ENCODE results near the gene MYORG.

Gene MYORG

DNA sequence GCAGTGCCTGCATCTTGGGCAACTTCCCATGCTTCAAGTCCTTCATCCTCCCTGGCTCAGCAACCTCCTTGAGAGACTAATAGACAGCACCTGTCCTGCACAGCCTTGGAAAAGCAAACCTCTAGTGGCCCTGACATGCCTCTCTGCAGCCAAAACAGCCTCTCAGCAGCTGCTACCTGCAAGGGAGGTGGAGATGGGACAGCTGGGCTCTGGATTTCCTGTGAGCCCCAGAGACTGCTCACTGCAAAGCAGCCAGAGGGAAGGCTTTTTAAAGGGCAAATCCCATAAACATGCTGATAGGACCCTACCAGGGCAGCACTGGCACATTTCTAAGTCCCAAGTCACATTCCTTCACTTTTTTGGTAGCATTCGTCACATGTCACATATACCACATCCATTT lies 31.5 kb upstream of the MYORG start:
- no peak overlapping the region for H3K4me3 ChIP-seq (replicated peaks in 1 of 2; ENCODE audit: low read depth in 2 of 2, low read length in 2 of 2)
- TF ChIP-seq, protein P1, sequence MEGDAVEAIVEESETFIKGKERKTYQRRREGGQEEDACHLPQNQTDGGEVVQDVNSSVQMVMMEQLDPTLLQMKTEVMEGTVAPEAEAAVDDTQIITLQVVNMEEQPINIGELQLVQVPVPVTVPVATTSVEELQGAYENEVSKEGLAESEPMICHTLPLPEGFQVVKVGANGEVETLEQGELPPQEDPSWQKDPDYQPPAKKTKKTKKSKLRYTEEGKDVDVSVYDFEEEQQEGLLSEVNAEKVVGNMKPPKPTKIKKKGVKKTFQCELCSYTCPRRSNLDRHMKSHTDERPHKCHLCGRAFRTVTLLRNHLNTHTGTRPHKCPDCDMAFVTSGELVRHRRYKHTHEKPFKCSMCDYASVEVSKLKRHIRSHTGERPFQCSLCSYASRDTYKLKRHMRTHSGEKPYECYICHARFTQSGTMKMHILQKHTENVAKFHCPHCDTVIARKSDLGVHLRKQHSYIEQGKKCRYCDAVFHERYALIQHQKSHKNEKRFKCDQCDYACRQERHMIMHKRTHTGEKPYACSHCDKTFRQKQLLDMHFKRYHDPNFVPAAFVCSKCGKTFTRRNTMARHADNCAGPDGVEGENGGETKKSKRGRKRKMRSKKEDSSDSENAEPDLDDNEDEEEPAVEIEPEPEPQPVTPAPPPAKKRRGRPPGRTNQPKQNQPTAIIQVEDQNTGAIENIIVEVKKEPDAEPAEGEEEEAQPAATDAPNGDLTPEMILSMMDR (IDR thresholded peaks at IDR 0.05; ENCODE audit: low read depth, low read length), result no peak
- DNase-seq (ENCODE audit: low read depth in 2 of 2), result no peak

DNA sequence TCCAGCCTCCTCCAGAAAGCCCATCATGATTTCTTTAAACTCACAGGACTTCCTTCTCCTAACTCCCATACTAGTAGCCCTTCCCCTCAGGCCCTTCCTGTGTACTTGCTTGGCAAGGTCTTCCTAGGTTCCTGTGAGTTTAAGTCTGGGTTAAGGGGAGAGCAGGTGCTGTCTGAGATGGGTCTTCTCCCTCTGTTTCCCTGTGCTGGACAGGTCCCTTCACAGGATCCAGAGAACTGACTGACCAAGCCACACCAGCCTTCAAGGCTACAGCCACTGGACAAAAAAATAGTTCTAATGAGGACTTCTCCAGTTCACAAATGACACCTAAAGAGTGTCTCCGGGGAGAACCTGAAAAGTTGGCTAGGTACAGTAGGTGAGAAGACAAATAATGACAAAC lies 29.5 kb upstream of the MYORG start:
- DNase-seq (ENCODE audit: low read depth in 2 of 2), result no peak
- TF ChIP-seq, protein P1 (IDR thresholded peaks at IDR 0.05; ENCODE audit: low read depth, low read length), result no peak
- H3K4me3 ChIP-seq (replicated peaks in 1 of 2; ENCODE audit: low read depth in 2 of 2, low read length in 2 of 2), result no peak overlapping the region

DNA sequence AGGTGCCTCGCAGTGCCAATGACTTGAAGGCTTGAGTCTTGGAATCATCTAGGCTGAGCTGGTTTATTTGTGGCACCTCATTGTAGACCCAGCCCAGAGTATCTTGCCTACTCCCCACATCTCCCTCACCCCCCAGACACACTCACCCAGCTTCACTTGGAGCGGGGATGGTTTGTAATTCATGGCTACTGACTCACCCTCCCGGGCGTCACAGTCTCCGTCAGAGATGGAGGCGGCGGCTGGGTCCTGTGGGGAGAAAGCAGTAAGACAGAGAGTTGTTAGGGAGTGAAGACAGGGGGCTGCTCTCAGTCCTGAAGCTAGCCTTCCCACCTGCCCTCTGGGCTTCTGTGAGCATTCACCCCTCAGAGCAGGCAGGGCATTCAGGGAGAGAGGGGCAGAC lies 29.0 kb upstream of the MYORG start:
- DNase-seq (ENCODE audit: low read depth in 2 of 2), result peak in 1 of 2 donors; percentile 56
- no peak overlapping the region for H3K4me3 ChIP-seq (replicated peaks in 1 of 2; ENCODE audit: low read depth in 2 of 2, low read length in 2 of 2)
- TF ChIP-seq, protein P1 (IDR thresholded peaks at IDR 0.05; ENCODE audit: low read depth, low read length), result no peak

DNA sequence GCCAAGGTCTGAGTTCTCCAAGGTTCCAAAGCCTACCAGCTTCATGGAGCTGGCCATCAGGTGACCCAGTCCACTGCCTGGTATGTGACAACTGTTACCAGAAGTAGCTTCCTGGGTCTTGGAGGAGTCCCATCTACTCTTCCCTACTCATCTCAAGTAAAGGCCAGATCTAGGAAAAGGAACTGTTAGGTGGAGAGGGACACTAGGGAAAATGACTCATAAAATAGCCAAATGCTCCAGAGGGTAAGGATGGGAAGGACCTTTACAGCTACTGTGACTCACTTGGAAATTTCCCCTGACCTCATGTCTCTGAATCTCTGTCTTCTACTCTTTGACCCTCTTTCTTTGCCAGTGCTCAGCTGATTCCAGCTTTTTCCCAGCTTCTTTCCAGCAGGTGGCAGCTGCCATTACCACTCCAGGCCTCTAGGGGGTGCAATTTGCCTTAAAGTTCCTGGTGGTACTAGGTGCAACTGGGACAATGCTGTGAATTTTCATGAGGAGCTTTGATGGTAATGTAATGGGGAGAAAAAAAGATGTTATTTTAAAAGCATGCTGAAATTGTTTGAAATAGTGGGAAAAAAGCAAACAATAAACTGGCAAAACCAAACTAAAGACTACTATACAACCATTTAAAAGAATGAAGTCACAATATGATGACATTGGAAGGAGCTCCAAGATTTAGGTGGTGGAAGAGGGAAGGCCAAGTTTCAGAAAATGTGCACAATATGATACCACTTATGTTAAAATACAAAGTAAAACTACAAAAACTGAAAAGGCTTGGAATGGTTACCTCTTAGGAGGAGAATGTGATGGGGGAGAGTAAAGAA lies 27.1 kb upstream of the MYORG start:
- peak; percentile 74 to 75 for DNase-seq (ENCODE audit: low read depth in 2 of 2)
- TF ChIP-seq, protein P1 (IDR thresholded peaks at IDR 0.05; ENCODE audit: low read depth, low read length), result peak; percentile 99
- H3K4me3 ChIP-seq (replicated peaks in 1 of 2; ENCODE audit: low read depth in 2 of 2, low read length in 2 of 2), result no peak overlapping the region

DNA sequence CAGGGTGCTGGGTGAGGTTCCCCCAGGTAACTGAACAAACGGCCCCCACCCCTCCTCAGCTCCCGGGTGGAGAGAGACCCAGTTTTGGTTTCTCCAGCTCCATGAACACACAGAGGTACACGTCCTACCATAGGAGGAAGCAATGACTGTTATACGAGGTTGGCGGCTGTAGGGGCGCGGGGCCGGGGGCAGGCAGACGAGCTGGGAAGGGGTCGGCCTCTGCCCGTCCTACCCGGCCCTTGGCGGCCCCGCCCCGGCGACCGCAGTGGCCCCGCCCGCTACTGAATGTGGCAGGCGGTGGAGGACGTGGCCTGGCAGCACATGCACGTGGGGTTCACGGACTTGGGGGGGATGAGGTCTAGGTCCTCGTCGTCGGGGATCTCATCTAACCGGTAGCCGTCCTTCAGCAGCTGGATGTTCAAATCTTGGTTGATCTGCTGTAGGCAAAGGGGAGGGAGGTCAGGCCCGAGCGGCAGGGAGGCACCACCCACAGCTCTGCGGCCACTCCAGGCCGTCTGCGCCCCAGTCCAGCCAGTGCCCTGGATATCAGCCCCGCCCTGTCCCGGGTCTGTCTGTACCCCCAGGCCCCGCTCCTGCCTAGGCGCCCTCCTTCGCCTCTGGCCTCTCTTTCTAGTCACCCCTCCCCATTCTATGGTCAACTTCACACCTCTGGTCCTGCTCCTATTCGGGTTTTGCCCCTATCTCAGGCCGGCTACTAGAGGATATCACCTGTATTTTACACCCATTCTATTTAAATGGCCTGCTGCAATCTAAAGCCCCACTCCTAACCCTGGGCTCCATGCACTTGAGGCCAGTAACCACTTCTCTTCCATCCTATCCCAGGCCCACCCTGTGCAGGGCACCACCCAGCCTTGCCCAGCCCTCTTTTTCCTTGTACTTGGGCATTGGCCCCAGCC lies 24.2 kb upstream of the MYORG start:
- no peak overlapping the region for H3K4me3 ChIP-seq (replicated peaks in 1 of 2; ENCODE audit: low read depth in 2 of 2, low read length in 2 of 2)
- TF ChIP-seq, protein P1 (IDR thresholded peaks at IDR 0.05; ENCODE audit: low read depth, low read length), result no peak
- DNase-seq (ENCODE audit: low read depth in 2 of 2), result no peak

DNA sequence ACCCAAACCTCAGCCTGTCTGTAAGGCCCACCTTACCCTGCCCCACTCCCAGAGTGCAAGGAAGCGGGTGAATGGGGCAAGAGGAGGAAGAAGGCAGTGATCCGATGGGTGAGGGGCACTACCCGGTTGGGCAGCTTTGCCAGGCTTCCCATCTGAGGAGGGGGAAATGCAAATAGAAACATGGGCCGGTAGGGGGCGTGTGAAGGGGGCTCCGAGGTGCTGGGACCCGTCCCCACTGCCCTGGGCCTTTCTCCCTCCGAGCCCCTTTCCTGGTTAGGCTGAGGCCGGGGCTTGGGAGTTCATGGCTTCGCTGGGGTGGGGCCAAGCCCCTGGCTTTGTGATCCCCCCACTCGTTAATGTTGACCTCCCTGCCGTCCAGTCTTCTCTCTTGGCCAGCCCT lies 23.6 kb upstream of the MYORG start:
- no peak overlapping the region for H3K4me3 ChIP-seq (replicated peaks in 1 of 2; ENCODE audit: low read depth in 2 of 2, low read length in 2 of 2)
- no peak for DNase-seq (ENCODE audit: low read depth in 2 of 2)
- TF ChIP-seq, protein P1 (IDR thresholded peaks at IDR 0.05; ENCODE audit: low read depth, low read length), result no peak
